ENCODE data around the gene PIK3C2G.

PIK3C2G gene

DNA sequence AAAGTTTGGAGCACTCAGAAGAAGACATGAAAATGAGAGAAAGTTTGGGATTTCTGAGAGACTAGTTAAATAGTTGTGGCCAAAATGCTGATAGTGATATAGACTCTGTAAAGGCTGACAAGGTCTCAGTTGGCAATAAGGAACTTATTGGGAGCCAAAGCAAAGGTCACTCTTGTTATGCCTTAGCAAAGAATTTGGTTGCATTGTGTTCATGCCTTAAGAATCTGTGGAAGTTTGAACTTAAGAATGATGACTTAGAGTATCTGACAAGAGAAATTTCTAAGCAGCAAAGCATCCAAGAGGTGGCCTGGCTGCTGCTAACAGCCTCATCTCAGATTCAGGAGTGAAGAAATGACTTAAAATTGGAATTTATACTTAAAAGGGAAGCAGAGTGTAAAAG, 113.8 kb downstream of the PIK3C2G start:
- Histone ChIP-seq H3K4me1 (ENCODE audit: control insufficient read depth, low read depth, low read length) (no peaks in the 10 kb centered on the region), H2BK5ac (ENCODE audit: low read length) (no peak overlapping the region), H3K9ac (ENCODE audit: low read length) (no peak overlapping the region), H3K79me2 (ENCODE audit: control insufficient read depth, insufficient read depth, low read length) (no peaks in the 10 kb centered on the region), H4K8ac (ENCODE audit: low read depth, low read length) (no peak overlapping the region), H3K27ac (ENCODE audit: low read depth, low read length) (no peak overlapping the region), H3K4me2 (ENCODE audit: low read length) (no peak overlapping the region), H3K18ac (ENCODE audit: low read length) (no peak overlapping the region), H3K23ac (ENCODE audit: low read length) (no peak overlapping the region), H2BK15ac (replicated peaks; ENCODE audit: low read depth) (no peak overlapping the region), H3K79me1 (ENCODE audit: low read length) (no peaks in the 10 kb centered on the region), H2AK5ac (ENCODE audit: low read length) (no peak overlapping the region), H3K36me3 (ENCODE audit: control insufficient read depth, insufficient read depth, low read length) (no peaks in the 10 kb centered on the region), H3K4me3 (ENCODE audit: low read length) (no peak overlapping the region), H4K5ac (ENCODE audit: low read length) (no peak overlapping the region), H3K4ac (ENCODE audit: low read depth, low read length) (no peak overlapping the region), H3K56ac (ENCODE audit: low read length) (no peak overlapping the region), H3K27me3 (ENCODE audit: insufficient read depth, low read length, poor library complexity) (no peaks in the 10 kb centered on the region), H2BK120ac (ENCODE audit: low read depth, low read length) (no peak overlapping the region)
- DNase-seq = no peak

DNA sequence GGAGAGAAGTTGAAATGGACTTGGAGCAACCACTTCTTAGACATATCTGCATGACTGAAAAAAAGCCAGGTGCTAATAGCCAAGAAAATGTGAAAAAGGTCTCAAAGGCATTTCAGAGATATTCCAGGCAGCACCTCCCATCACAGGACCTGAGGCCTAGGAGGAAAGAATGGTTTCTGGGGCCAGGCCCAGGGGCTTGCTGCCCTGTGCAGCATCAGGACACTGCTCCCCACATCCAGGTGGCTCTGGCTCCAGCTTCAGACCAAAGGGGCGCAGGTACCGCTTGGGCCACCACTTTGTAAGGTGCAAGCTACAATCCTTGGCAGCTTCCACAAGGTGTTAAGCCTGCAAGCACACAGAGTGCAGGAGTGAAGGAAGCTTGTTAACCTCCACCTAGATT, 114.3 kb downstream of the PIK3C2G start:
- WGBS (ENCODE audit: extremely low coverage, insufficient coverage, low lambda C conversion rate) = no CpG with 5 or more reads among the region's 2 CpGs
- no peak overlapping the region for H3K23ac ChIP-seq (ENCODE audit: low read length)
- no peaks in the 10 kb centered on the region for H3K27me3 ChIP-seq (ENCODE audit: insufficient read depth, low read length, poor library complexity)
- H3K4ac ChIP-seq (ENCODE audit: low read depth, low read length) = no peak overlapping the region
- no peak overlapping the region for H2BK15ac ChIP-seq (replicated peaks; ENCODE audit: low read depth)
- H3K79me2 ChIP-seq (ENCODE audit: control insufficient read depth, insufficient read depth, low read length) = no peaks in the 10 kb centered on the region
- no peak overlapping the region for H3K18ac ChIP-seq (ENCODE audit: low read length)
- no peak overlapping the region for H3K4me2 ChIP-seq (ENCODE audit: low read length)
- H3K4me1 ChIP-seq (ENCODE audit: control insufficient read depth, low read depth, low read length) = no peaks in the 10 kb centered on the region
- no peaks in the 10 kb centered on the region for H3K79me1 ChIP-seq (ENCODE audit: low read length)
- no peak for DNase-seq
- no peak overlapping the region for H3K4me3 ChIP-seq (ENCODE audit: low read length)
- H3K27ac ChIP-seq (ENCODE audit: low read depth, low read length) = no peak overlapping the region
- no peak overlapping the region for H3K9ac ChIP-seq (ENCODE audit: low read length)
- H2AK5ac ChIP-seq (ENCODE audit: low read length) = no peak overlapping the region
- H4K8ac ChIP-seq (ENCODE audit: low read depth, low read length) = no peak overlapping the region
- H3K36me3 ChIP-seq (ENCODE audit: control insufficient read depth, insufficient read depth, low read length) = no peaks in the 10 kb centered on the region
- no peak overlapping the region for H2BK5ac ChIP-seq (ENCODE audit: low read length)
- no peak overlapping the region for H2BK120ac ChIP-seq (ENCODE audit: low read depth, low read length)
- no peak overlapping the region for H3K56ac ChIP-seq (ENCODE audit: low read length)
- H4K5ac ChIP-seq (ENCODE audit: low read length) = no peak overlapping the region

GRCh38 chr12:18382236-18382885, 121.0 kb downstream of the PIK3C2G start:
- peak; percentile 19 for DNase-seq
- no peaks in the 10 kb centered on the region for H3K27me3 ChIP-seq (ENCODE audit: insufficient read depth, low read length, poor library complexity)
- H3K4me1 ChIP-seq (ENCODE audit: control insufficient read depth, low read depth, low read length) = no peaks in the 10 kb centered on the region
- H4K5ac ChIP-seq (ENCODE audit: low read length) = no peak overlapping the region
- no peak overlapping the region for H2BK15ac ChIP-seq (replicated peaks; ENCODE audit: low read depth)
- H3K4me3 ChIP-seq (ENCODE audit: low read length) = no peak overlapping the region
- H3K36me3 ChIP-seq (ENCODE audit: control insufficient read depth, insufficient read depth, low read length) = no peaks in the 10 kb centered on the region
- H2BK5ac ChIP-seq (ENCODE audit: low read length) = no peak overlapping the region
- peak overlapping the region; percentile 56 for H4K8ac ChIP-seq (ENCODE audit: low read depth, low read length)
- no peak overlapping the region for H3K56ac ChIP-seq (ENCODE audit: low read length)
- H2AK5ac ChIP-seq (ENCODE audit: low read length) = no peak overlapping the region
- no peaks in the 10 kb centered on the region for H3K79me1 ChIP-seq (ENCODE audit: low read length)
- no peaks in the 10 kb centered on the region for H3K79me2 ChIP-seq (ENCODE audit: control insufficient read depth, insufficient read depth, low read length)
- H3K9ac ChIP-seq (ENCODE audit: low read length) = no peak overlapping the region
- H3K23ac ChIP-seq (ENCODE audit: low read length) = no peak overlapping the region
- peak overlapping the region; percentile 51 for H3K18ac ChIP-seq (ENCODE audit: low read length)
- no peak overlapping the region for H2BK120ac ChIP-seq (ENCODE audit: low read depth, low read length)
- no CpG with 5 or more reads among the region's 4 CpGs for WGBS (ENCODE audit: extremely low coverage, insufficient coverage, low lambda C conversion rate)
- H3K27ac ChIP-seq (ENCODE audit: low read depth, low read length) = no peak overlapping the region
- no peak overlapping the region for H3K4ac ChIP-seq (ENCODE audit: low read depth, low read length)
- no peak overlapping the region for H3K4me2 ChIP-seq (ENCODE audit: low read length)

GRCh38 chr12:18383203-18383602, 121.9 kb downstream of the PIK3C2G start:
- Histone ChIP-seq H3K27me3 (ENCODE audit: insufficient read depth, low read length, poor library complexity) (no peaks in the 10 kb centered on the region), H3K36me3 (ENCODE audit: control insufficient read depth, insufficient read depth, low read length) (no peaks in the 10 kb centered on the region), H4K5ac (ENCODE audit: low read length) (no peak overlapping the region), H3K4me3 (ENCODE audit: low read length) (no peak overlapping the region), H2BK120ac (ENCODE audit: low read depth, low read length) (no peak overlapping the region), H3K23ac (ENCODE audit: low read length) (no peak overlapping the region), H3K9ac (ENCODE audit: low read length) (no peak overlapping the region), H3K27ac (ENCODE audit: low read depth, low read length) (no peak overlapping the region), H3K4me1 (ENCODE audit: control insufficient read depth, low read depth, low read length) (no peaks in the 10 kb centered on the region), H2BK15ac (replicated peaks; ENCODE audit: low read depth) (no peak overlapping the region), H3K79me1 (ENCODE audit: low read length) (no peaks in the 10 kb centered on the region), H2BK5ac (ENCODE audit: low read length) (no peak overlapping the region), H3K4ac (ENCODE audit: low read depth, low read length) (no peak overlapping the region), H4K8ac (ENCODE audit: low read depth, low read length) (no peak overlapping the region), H3K18ac (ENCODE audit: low read length) (no peak overlapping the region), H3K4me2 (ENCODE audit: low read length) (no peak overlapping the region), H2AK5ac (ENCODE audit: low read length) (no peak overlapping the region), H3K56ac (ENCODE audit: low read length) (no peak overlapping the region), H3K79me2 (ENCODE audit: control insufficient read depth, insufficient read depth, low read length) (no peaks in the 10 kb centered on the region)
- DNase-seq = peak; percentile 65
- WGBS (ENCODE audit: extremely low coverage, insufficient coverage, low lambda C conversion rate) = no CpG with 5 or more reads among the region's 4 CpGs

DNA sequence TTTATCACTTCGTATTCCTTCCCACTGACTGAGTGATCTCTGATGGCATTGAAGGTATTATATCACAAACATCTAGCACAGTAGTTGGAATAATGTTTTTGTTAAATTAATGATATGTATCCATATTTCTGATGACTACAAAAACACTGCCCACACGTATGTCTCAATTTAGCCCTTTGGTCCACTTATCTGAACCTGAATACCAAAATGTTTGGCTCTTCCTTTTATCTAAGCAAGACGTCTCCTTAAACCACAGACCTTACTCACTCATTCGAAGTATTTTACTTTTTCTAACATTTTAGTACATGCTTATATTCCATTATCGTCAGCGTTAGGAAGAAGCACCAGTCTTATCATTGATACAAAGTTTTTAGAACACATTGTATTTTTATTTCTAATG, 126.4 kb downstream of the PIK3C2G start:
- H2AK5ac ChIP-seq (ENCODE audit: low read length) = no peak overlapping the region
- DNase-seq = no peak
- no peak overlapping the region for H3K4me2 ChIP-seq (ENCODE audit: low read length)
- no peak overlapping the region for H3K18ac ChIP-seq (ENCODE audit: low read length)
- H3K56ac ChIP-seq (ENCODE audit: low read length) = no peak overlapping the region
- no peaks in the 10 kb centered on the region for H3K79me1 ChIP-seq (ENCODE audit: low read length)
- H4K8ac ChIP-seq (ENCODE audit: low read depth, low read length) = no peak overlapping the region
- no peak overlapping the region for H2BK5ac ChIP-seq (ENCODE audit: low read length)
- H3K36me3 ChIP-seq (ENCODE audit: control insufficient read depth, insufficient read depth, low read length) = no peaks in the 10 kb centered on the region
- H3K79me2 ChIP-seq (ENCODE audit: control insufficient read depth, insufficient read depth, low read length) = no peaks in the 10 kb centered on the region
- no peak overlapping the region for H3K4me3 ChIP-seq (ENCODE audit: low read length)
- no peak overlapping the region for H3K27ac ChIP-seq (ENCODE audit: low read depth, low read length)
- H2BK120ac ChIP-seq (ENCODE audit: low read depth, low read length) = no peak overlapping the region
- no CpG with 5 or more reads among the region's 6 CpGs for WGBS (ENCODE audit: extremely low coverage, insufficient coverage, low lambda C conversion rate)
- H3K27me3 ChIP-seq (ENCODE audit: insufficient read depth, low read length, poor library complexity) = no peaks in the 10 kb centered on the region
- H3K23ac ChIP-seq (ENCODE audit: low read length) = no peak overlapping the region
- H3K4ac ChIP-seq (ENCODE audit: low read depth, low read length) = no peak overlapping the region
- no peaks in the 10 kb centered on the region for H3K4me1 ChIP-seq (ENCODE audit: control insufficient read depth, low read depth, low read length)
- no peak overlapping the region for H4K5ac ChIP-seq (ENCODE audit: low read length)
- H2BK15ac ChIP-seq (replicated peaks; ENCODE audit: low read depth) = no peak overlapping the region
- no peak overlapping the region for H3K9ac ChIP-seq (ENCODE audit: low read length)

- Histone ChIP-seq H3K27me3 (ENCODE audit: insufficient read depth, low read length, poor library complexity) (no peaks in the 10 kb centered on the region), H3K4me3 (ENCODE audit: low read length) (no peak overlapping the region), H2BK120ac (ENCODE audit: low read depth, low read length) (no peak overlapping the region), H3K23ac (ENCODE audit: low read length) (no peak overlapping the region), H3K18ac (ENCODE audit: low read length) (no peak overlapping the region), H3K4me1 (ENCODE audit: control insufficient read depth, low read depth, low read length) (no peaks in the 10 kb centered on the region), H3K79me1 (ENCODE audit: low read length) (no peaks in the 10 kb centered on the region), H2BK15ac (replicated peaks; ENCODE audit: low read depth) (no peak overlapping the region), H3K4ac (ENCODE audit: low read depth, low read length) (no peak overlapping the region), H3K36me3 (ENCODE audit: control insufficient read depth, insufficient read depth, low read length) (no peaks in the 10 kb centered on the region), H3K79me2 (ENCODE audit: control insufficient read depth, insufficient read depth, low read length) (no peaks in the 10 kb centered on the region), H2BK5ac (ENCODE audit: low read length) (no peak overlapping the region), H3K9ac (ENCODE audit: low read length) (no peak overlapping the region), H4K8ac (ENCODE audit: low read depth, low read length) (no peak overlapping the region), H3K4me2 (ENCODE audit: low read length) (no peak overlapping the region), H3K56ac (ENCODE audit: low read length) (no peak overlapping the region), H3K27ac (ENCODE audit: low read depth, low read length) (no peak overlapping the region), H2AK5ac (ENCODE audit: low read length) (no peak overlapping the region), H4K5ac (ENCODE audit: low read length) (no peak overlapping the region)
- no peak for DNase-seq
- no CpG with 5 or more reads among the region's 4 CpGs for WGBS (ENCODE audit: extremely low coverage, insufficient coverage, low lambda C conversion rate)
These were observed 128.5 kb downstream of the PIK3C2G start for GRCh38 chr12:18389820-18390219.
